IMR-90 (cell line): Measurements from ENCODE around the gene KLHL14.

Experiments used
- BHLHE40 ChIP-seq: fragments of 150-350 bp; IDR thresholded peaks from 2 replicates; pipeline ENCODE4 v1.6.1; 2016; ENCODE audit warnings: mild to moderate bottlenecking, low read depth, low read length
- CEBPB ChIP-seq: IDR thresholded peaks from 2 replicates; pipeline ENCODE4 v1.6.1; 2012; ENCODE audit warnings: low read depth, low read length, improper control_type of control experiment
- CTCF ChIP-seq: conservative IDR thresholded peaks from 2 replicates; pipeline ENCODE4 v1.5.1; 2012; ENCODE audit warnings: mild to moderate bottlenecking, low read depth, low read length, improper control_type of control experiment
- FOS ChIP-seq: fragments of 150-350 bp; IDR thresholded peaks from 2 replicates; pipeline ENCODE4 v1.6.1; 2016; ENCODE audit warnings: low read depth, low read length
- MAFK ChIP-seq: IDR thresholded peaks from 2 replicates; pipeline ENCODE4 v1.6.1; 2012; ENCODE audit warnings: low read depth, low read length, improper control_type of control experiment
- MXI1 ChIP-seq: IDR thresholded peaks from 2 replicates; pipeline ENCODE4 v1.6.1; 2012; ENCODE audit warnings: low read depth, mild to moderate bottlenecking, low read length, moderate library complexity, borderline replicate concordance
- POLR2A ChIP-seq: IDR thresholded peaks from 2 replicates; pipeline ENCODE4 v1.6.1; 2012; ENCODE audit warnings: mild to moderate bottlenecking, low read depth, low read length
- RAD21 ChIP-seq: IDR thresholded peaks from 2 replicates; pipeline ENCODE4 v1.6.1; 2012; ENCODE audit warnings: low read length, improper control_type of control experiment
- RFX5 ChIP-seq: IDR thresholded peaks from 2 replicates; pipeline ENCODE4 v1.8.0; 2012; ENCODE audit warnings: low read depth, mild to moderate bottlenecking, low read length, moderate library complexity
- USF2 ChIP-seq: fragments of 150-350 bp; IDR thresholded peaks from 2 replicates; pipeline ENCODE4 v1.6.1; 2017; ENCODE audit warnings: mild to moderate bottlenecking, antibody characterized with exemption, low read length, low read depth

GRCh38 chr18:32777049-32777448 lies 4.2 kb upstream of the KLHL14 start:
- TF ChIP-seq POLR2A (no peak), CTCF (no peak), MXI1 (no peak), MAFK (no peak), RAD21 (no peak), BHLHE40 (no peak), FOS (no peak), USF2 (no peak), RFX5 (no peak), CEBPB (0 out of 2 replicates have a peak, but pooled peaks have one; percentile 27)
